Measurements from ENCODE around the gene NVL.

The NVL gene

GRCh38 chr1:224276771-224277487 is 53.0 kb downstream of the NVL start:
- H3K36me3 ChIP-seq (ENCODE audit: insufficient read depth, low read length), result peaks cover 44% of the 10 kb centered on the region
- ATAC-seq (ENCODE audit: insufficient read depth, low read depth) (no peak), DNase-seq (no peak)
- H3K4me1 ChIP-seq (ENCODE audit: insufficient read depth, low read length), result no peaks in the 10 kb centered on the region
- no peak overlapping the region for H2AFZ ChIP-seq (ENCODE audit: low read depth, low read length)
- TF ChIP-seq EZH2 (IDR thresholded peaks at IDR 0.05; ENCODE audit: borderline replicate concordance, low read depth, low read length, severe bottlenecking) (no peak), CTCF (IDR thresholded peaks at IDR 0.05; ENCODE audit: borderline replicate concordance, extremely low read depth, low read length, poor library complexity, severe bottlenecking) (no peak)
- no peaks in the 10 kb centered on the region for H3K9me3 ChIP-seq (ENCODE audit: insufficient read depth, low read length, severe bottlenecking)
- no peaks in the 10 kb centered on the region for H3K79me2 ChIP-seq (ENCODE audit: insufficient read depth, low read length)
- no peak overlapping the region for H3K9ac ChIP-seq (ENCODE audit: low read depth, low read length)
- no peaks in the 10 kb centered on the region for H3K27me3 ChIP-seq (ENCODE audit: insufficient read depth, low read length, poor library complexity)
- no peaks in the 10 kb centered on the region for H4K20me1 ChIP-seq (ENCODE audit: insufficient read depth, low read length)
- no peak overlapping the region for H3K4me2 ChIP-seq (ENCODE audit: insufficient read depth, low read length)
- no peak overlapping the region for H3K27ac ChIP-seq (ENCODE audit: low read length)
- no peak overlapping the region for H3K4me3 ChIP-seq (ENCODE audit: low read depth in 1 of 2, low read length in 2 of 2)

GRCh38 chr1:224274970-224275626 is 54.9 kb downstream of the NVL start:
- Histone ChIP-seq H3K4me1 (ENCODE audit: insufficient read depth, low read length) (no peaks in the 10 kb centered on the region), H3K79me2 (ENCODE audit: insufficient read depth, low read length) (no peaks in the 10 kb centered on the region), H2AFZ (ENCODE audit: low read depth, low read length) (no peak overlapping the region), H3K4me3 (ENCODE audit: low read depth in 1 of 2, low read length in 2 of 2) (no peak overlapping the region), H4K20me1 (ENCODE audit: insufficient read depth, low read length) (no peaks in the 10 kb centered on the region), H3K9ac (ENCODE audit: low read depth, low read length) (no peak overlapping the region), H3K36me3 (ENCODE audit: insufficient read depth, low read length) (peaks cover 39% of the 10 kb centered on the region), H3K9me3 (ENCODE audit: insufficient read depth, low read length, severe bottlenecking) (no peaks in the 10 kb centered on the region), H3K27ac (ENCODE audit: low read length) (no peak overlapping the region), H3K27me3 (ENCODE audit: insufficient read depth, low read length, poor library complexity) (no peaks in the 10 kb centered on the region), H3K4me2 (ENCODE audit: insufficient read depth, low read length) (no peak overlapping the region)
- TF ChIP-seq EZH2 (IDR thresholded peaks at IDR 0.05; ENCODE audit: borderline replicate concordance, low read depth, low read length, severe bottlenecking), result no peak
- no peak for TF ChIP-seq CTCF (IDR thresholded peaks at IDR 0.05; ENCODE audit: borderline replicate concordance, extremely low read depth, low read length, poor library complexity, severe bottlenecking)
- ATAC-seq (ENCODE audit: insufficient read depth, low read depth) (no peak), DNase-seq (no peak)

- H3K9ac ChIP-seq (ENCODE audit: low read depth, low read length), result no peak overlapping the region
- H3K27me3 ChIP-seq (ENCODE audit: insufficient read depth, low read length, poor library complexity), result no peaks in the 10 kb centered on the region
- H3K36me3 ChIP-seq (ENCODE audit: insufficient read depth, low read length), result peaks cover 39% of the 10 kb centered on the region
- H3K4me3 ChIP-seq (ENCODE audit: low read depth in 1 of 2, low read length in 2 of 2), result no peak overlapping the region
- H3K79me2 ChIP-seq (ENCODE audit: insufficient read depth, low read length), result no peaks in the 10 kb centered on the region
- no peak for ATAC-seq (ENCODE audit: insufficient read depth, low read depth)
- H3K9me3 ChIP-seq (ENCODE audit: insufficient read depth, low read length, severe bottlenecking), result no peaks in the 10 kb centered on the region
- no peaks in the 10 kb centered on the region for H3K4me1 ChIP-seq (ENCODE audit: insufficient read depth, low read length)
- no peak for DNase-seq
- no peak overlapping the region for H3K27ac ChIP-seq (ENCODE audit: low read length)
- no peaks in the 10 kb centered on the region for H4K20me1 ChIP-seq (ENCODE audit: insufficient read depth, low read length)
- TF ChIP-seq CTCF (IDR thresholded peaks at IDR 0.05; ENCODE audit: borderline replicate concordance, extremely low read depth, low read length, poor library complexity, severe bottlenecking) (no peak), EZH2 (IDR thresholded peaks at IDR 0.05; ENCODE audit: borderline replicate concordance, low read depth, low read length, severe bottlenecking) (no peak)
- no peak overlapping the region for H3K4me2 ChIP-seq (ENCODE audit: insufficient read depth, low read length)
- no peak overlapping the region for H2AFZ ChIP-seq (ENCODE audit: low read depth, low read length)
These were observed 56.3 kb downstream of the NVL start for GRCh38 chr1:224273641-224274040.

All from DND-41 (cell line).